Stimulated activated CD8-positive, alpha-beta memory T cell treated with anti-CD3 and anti-CD28 coated beads, Interleukin-12 subunit alpha, Interleukin-12 subunit beta, amount 100 ng/mL, for 1 hour (primary cell): Measurements from ENCODE around the gene SH3PXD2A.

ENCODE experiments used
- DNase-seq: peaks from one replicate; pipeline ENCODE4 v3.0.0-alpha.2; 2020; ENCODE audit warnings: low read depth

Gene SH3PXD2A

GRCh38 chr10:103685880-103686669, 169.3 kb downstream of the SH3PXD2A start:
- peak; percentile 54 for DNase-seq

- no peak for DNase-seq
These were observed 171.5 kb downstream of the SH3PXD2A start for GRCh38 chr10:103683851-103684250.

DNA sequence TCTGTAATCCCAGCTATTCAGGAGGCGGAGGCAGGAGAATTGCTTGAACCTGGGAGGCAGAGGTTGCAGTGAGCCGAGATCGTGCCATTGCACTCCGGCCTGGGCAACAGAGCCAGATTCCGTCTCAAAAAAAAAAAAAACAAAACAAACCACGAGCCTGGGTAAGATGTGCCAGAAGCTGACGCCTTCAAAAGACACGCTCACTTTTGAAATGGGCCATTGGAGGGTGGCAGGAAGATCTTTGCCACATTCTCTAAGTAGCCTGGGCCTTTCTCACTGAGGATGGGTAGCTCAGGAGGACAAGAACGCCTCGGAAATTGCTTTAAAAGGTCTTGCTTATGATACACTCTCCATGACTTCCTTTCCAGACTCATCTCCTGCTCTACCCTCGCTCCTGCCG, 172.7 kb downstream of the SH3PXD2A start:
- no peak for DNase-seq

DNA sequence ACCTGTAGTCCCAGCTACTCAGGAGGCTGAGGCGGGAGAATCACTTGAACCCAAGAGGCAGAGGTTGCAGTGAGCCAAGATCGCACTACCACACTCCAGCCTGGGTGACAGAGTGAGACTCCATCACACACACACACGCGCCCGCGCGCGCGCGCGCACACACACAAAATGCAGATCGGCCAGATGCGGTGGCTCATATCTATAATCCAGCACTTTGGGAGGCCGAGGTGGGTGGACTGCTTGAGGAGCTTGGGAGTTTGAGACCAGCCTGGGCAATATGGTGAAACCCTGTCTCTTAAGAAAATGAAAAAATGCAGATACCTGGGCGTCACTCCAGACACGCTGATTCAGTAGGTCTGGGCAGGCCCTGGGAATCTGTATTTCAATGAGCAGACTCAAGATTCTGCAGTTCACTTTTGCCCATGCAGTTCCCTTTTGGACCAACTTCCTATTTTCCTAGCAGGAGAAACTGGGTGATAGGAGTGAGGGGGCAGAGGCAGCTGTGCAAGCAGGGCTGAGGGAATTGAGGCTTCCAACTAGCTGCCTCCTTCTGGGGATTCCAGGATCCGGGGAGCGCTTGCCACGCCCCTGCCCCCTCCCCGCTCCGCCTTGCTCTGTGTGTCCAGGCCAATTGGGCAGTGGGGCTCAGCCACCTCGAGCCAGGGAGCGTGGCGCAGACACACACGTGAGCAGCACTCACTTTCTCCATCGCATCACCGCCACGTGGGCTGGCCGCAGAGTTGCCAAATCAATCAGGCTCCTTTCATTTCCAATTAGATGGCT, 173.6 kb downstream of the SH3PXD2A start:
- no peak for DNase-seq

DNA sequence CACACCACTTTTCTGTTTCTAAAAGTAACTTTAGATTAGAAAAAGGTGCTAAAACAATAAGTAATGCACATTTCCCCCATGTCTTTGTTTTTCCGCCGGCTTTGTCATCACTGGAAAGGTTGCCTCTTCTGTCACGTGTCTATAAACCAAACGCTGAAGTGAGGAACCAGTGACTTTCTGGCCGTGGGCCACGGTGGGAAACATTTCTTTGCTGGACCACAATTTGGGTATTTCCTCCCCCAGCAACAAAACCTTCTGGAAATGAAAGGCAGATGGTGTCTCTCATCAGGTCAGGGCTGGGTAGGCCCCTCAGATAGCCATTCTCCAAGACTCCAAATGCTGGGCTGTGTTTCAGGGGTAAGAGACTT, 174.5 kb downstream of the SH3PXD2A start:
- no peak for DNase-seq

DNA sequence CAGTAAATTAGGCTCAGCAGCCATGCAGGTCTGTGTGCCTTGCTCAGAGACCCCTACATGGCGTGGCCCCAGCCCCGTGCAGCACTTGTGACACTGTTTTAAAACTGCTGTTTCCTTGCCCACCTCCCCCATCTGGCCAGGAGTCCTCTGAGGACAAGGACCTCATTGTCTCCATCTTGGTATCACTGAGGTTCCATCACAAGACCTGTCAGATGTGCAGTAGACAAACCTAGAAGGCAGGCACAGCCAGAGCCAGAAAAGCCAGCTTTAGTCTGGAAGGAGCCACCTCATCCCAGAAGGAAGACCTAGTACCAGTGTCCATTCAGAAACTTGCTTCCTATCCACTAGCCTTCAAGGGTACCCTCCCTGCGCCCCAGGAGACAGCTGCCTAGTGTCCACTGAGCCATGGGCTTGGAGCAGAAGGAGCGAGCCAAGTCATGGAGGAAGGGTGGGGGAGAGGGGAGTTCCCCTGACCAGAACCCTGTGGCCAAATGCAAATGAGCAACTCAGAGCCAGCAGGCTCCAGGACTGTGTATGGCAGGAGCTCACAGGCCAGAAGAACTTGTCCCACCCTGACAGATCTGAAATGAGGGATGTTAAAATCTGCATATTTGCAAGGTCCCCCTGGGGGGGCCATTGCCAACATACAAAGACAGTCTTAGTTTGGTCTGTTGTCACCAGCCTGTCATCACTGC, 176.1 kb downstream of the SH3PXD2A start:
- DNase-seq = no peak

GRCh38 chr10:103678178-103678526, 177.2 kb downstream of the SH3PXD2A start:
- DNase-seq = peak; percentile 68

- no peak for DNase-seq
These were observed 177.7 kb downstream of the SH3PXD2A start for GRCh38 chr10:103677486-103678177.

GRCh38 chr10:103676851-103677417, 178.4 kb downstream of the SH3PXD2A start:
- no peak for DNase-seq

DNA sequence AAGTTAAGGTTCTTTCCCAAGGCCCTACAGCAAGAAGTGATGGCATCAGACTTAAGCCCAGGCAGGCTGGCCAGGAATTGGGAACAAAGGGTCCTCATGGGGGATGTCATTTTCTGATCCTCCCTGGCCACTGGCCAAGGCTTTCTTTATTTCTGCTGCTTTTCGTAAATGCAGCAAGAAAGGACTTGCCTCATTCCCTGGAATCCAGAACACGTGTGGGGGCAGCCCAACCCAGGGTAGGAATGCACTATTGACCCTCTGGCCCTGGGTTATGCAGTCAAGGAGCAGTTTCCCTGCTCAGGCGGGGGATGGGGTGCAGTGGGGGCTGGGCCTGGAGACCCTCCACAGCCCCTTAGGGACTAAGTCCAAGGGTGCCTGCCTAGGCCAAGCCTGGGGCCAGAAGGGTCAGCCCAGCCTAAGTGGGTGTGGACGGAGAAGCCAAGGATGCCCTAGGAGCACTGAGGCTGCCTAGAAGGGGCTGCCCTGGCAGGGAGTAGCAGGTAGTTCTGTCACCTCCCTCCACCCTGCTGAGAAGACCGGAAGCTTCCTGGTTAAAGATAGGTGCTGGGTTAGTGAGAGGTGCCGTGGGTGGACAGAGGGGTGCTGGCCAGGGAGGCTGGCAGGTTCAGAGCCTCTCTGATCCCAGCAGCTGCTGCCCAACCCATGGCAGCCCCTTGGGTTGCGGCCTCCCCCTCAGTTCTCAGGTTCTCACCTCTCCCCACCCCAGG, 179.2 kb downstream of the SH3PXD2A start:
- no peak for DNase-seq

- DNase-seq = no peak
These were observed 181.8 kb downstream of the SH3PXD2A start for GRCh38 chr10:103673606-103674005.

DNA sequence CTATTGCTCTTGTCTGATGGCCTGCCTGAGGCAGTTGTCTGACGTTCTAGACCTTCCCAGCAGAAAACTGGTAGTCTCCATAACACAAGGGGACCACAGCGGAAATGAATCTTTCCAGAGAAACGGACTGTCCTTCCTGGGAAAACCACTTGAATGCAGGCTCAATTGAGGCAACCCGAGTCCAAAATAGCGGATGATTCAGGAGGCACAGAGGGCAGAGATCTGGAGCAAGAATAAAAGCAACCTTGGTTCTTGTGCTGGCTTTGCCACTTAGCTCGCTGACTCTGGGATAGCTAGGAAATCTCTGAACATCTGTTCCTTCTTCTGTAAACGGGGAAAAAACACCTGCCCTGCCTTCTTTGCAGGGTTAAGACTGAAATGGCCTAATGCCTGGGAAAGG, 183.0 kb downstream of the SH3PXD2A start:
- DNase-seq = no peak

- no peak for DNase-seq
These were observed 184.1 kb downstream of the SH3PXD2A start for GRCh38 chr10:103671126-103671895.

- DNase-seq = no peak
These were observed 185.4 kb downstream of the SH3PXD2A start for GRCh38 chr10:103669944-103670343.

DNA sequence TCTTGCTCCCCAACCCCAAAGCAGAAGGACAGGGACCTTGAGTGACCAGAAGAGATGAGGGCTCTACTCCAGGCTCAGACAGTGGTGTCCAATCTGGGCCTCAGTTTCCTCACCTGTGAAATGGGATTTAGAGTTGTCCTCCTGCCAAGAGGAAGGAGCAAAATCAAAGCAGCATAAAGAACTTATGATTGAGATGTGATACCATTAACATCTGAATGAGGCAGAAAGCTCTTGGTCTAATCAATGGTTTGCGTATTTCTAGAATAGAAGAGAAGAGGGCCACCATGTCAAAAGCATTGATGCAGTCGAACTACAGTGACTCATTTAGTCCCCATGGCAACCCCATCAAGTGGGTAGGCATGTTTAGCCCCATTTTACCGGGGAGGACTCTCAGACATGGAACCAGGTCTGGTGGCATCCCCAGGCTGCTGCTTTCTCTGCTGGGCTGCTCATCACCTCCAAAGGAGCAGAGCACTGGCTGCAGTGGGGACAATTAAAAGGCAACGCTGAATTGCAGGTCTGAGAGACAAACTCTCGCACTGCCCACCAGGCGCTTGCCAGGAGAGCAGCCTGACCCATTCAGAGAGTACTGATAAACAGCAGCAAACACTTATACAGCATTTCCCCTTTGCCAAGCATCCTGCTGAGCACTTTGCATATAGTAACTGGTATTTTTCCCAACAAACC, 186.0 kb downstream of the SH3PXD2A start:
- no peak for DNase-seq

- DNase-seq = no peak
These were observed 186.8 kb downstream of the SH3PXD2A start for GRCh38 chr10:103668351-103669242.

DNA sequence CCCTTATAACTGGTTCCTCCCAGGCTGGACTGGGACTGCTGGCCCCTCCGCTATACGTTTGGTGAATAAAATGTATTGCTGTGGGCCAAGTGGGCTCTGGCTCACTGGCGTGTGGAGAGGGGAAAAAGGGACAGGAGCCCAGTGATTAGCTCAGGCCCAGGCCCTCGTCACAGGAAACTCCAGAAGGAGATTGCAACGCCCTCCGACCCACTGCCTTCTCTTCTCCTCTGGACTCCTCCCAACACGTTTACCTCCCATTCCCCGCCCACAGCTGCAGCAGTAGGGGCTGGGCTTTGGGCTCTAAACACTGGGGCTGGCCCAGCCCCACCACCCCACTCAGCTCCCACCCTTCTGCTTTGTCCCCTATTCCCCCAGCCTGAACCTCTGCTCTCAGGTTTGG, 188.0 kb downstream of the SH3PXD2A start:
- no peak for DNase-seq

GRCh38 chr10:103666762-103667150, 188.6 kb downstream of the SH3PXD2A start:
- no peak for DNase-seq
